Activated CD4-positive, alpha-beta T cell treated with anti-CD3 and anti-CD28 coated beads for 48 hours (primary cell): Measurements from ENCODE around the gene PPP1R9B.

ENCODE experiments used
- DNase-seq: peaks from one replicate; pipeline ENCODE4 v3.0.0-alpha.2; 2020

Gene PPP1R9B

DNA sequence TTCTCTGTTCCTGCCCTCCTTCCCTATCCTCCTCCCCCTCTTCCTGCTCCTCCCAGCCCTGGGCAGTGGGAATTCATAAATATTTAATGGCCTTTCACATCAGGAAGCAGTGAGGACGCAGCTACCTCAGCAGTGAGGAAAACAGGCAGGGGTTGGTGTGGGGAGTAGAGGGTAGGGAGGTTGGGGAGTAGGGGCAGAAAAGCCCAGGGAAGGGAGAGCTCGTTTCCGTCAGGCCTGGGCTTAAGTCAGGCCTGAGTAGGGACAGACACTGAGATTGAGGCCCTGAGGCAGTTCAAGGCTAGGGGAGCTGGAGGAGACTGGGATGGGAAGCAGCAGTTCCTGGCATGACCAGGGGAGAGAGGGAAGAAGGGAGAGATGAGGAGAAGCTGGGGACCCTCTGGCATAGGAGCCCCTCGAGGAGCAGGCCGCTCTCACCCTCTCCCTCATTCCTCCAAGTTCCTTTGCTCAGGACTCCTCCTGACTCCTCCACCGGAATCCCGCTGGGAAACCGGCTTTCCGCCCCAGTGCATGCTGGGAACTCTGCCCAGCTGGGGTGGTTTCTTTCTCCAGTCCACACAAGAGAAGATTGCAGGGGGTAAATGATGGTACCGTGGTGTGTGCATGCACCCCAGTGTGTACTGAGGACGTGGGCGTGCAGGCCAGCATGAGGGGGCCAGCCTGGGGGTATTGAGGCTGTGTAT is 26.7 kb downstream of the PPP1R9B start:
- DNase-seq: no peak

DNA sequence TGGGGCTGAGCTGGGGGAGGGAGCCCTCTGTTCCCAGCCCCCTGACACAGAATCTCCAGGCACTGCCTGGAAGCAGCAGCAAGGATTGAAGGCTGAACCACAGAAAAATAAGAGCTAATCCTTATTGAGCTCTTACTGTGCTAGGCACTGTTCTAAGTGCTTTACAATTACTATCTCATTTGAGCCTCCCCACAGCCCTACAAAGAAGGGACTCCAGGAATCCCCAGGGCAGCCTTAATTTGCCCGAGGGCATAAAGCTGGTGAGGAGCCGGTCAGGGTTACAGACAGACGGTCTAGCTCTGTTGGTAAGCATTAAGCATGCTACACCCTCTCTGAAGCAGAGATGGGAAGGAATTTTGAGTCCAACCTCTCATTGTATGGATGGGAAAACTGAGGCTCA is 27.5 kb downstream of the PPP1R9B start:
- DNase-seq: no peak

DNA sequence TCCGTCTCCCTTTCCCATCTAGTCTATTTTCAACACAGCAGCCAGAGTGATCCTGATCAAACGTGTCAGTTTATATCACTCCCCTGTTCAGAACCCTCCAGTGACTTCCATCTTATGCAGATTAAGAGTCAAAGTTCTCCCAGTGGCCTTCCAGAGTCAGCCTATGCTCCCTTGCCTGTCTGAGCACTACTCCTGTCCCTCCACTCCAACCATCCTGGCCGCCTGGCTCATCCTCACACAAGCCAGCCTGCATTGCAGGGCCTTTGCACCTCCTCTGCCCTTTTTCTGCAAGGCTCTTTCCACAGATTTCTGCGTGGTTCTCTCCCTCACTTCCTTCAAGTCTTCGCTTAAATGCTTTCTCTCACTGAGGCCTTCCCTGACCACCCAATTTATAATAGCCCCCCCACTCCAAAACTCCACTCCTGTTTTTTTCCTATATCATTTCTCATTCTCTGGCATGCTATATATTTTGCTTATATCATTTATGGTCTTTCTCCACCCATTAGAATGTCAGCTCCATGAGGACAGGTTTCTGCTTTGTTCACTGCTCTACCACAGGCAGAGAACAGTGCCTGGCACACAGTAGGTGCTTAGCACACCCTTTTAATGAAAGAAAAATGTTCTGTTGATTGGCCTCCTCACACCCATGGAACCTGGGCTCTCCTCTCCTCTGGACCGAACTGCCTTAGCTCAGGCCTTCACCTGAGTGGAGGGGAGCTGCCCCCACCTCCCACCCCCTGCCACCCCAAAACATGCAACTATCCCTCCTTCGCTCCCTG is 29.8 kb downstream of the PPP1R9B start:
- no peak for DNase-seq

DNA sequence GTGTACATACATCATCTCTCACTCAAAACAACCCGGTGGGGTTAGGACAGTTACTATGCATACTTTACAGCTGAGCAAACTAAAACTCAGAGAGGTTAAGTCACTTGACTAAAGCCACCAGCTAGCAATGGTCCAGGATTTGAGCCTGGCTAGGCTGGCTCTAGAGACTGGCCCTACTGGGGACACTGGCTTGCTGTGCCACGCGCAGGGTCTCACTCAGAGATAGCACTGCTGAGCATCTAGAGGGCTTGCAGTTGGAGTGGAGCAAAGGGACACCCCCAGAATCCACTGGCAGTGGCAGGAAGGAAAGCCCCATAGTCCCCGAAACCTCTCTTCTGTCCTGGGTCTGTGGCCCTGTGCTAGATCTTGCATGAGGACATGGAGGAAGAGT is 31.7 kb downstream of the PPP1R9B start:
- no peak for DNase-seq

DNA sequence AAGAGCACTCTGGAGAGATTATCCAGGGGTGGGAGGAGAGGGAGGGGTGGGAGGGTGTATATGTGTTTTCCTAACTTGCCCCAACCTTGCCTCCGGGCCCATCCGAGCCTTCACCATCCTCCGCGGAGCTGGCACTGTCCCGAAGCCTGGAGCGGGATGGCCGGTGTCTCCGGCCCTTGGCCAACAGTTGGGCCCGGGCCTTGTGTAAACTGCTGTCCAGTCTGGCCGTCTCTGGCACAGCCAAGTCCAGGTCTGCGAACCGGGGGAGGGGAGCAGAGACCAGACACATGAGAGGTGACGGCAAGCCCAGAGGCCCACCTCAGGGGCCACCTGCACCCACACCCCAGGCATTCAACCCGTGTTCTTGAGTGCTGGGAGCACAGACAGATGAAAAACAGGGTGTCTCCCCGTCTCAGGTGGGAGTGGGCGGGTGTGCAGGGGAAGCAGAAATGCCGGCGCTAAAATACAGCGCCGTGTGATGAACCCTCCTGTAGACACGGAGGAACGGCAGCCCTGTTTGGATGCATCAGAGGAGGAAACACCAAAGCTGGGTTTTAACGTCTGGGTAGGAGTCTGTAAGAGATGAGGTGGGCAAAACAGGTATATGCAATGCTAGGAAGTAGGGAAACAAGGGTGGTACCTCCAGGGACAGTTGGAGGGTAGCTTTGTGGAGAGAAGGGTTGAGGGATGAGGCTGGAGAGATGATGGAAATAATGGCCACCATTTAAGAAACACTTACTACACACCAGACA is 32.2 kb downstream of the PPP1R9B start:
- no peak for DNase-seq

DNA sequence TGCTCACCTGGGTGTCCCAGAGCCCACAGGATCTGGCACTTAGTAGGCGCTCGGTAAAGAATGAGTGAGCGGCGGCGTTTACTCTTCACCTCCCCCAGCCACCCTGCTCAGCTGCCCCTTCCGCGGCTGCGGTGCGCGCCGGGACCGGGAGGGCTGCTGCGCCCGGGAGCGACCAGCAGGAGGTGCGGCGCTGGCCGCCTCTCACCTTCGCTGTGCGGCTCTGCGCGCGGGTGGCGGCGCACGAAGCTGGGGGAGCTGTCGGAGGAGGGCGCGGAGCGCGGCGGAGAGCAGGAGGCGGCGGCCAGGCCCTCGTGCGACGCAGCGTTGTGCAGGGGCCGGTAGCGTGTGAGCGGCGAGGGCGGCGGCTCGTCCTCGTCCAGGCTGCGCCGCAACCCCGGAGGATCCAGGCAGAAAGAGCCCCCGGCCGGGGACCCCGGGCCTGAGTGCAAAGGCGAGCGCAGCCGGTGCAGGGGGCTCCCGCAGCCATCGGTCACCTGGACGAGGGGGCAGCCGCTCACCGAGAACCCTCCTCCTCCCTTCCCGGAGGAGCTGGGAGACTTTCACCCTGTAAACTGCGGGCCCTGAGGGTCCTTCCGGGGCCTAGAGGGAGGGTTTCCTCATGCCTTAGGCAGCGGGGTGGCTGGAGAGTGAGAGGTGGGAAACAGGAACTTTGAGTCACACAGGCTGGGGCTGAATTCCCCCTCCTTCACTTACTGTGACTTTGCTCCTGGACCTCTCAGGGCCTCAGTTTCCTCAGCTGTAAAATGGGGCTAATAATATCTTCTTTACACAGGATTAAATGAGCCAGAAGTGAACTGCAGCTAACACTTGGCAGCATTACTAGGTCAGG is 33.0 kb downstream of the PPP1R9B start:
- DNase-seq: peak; percentile 77

DNA sequence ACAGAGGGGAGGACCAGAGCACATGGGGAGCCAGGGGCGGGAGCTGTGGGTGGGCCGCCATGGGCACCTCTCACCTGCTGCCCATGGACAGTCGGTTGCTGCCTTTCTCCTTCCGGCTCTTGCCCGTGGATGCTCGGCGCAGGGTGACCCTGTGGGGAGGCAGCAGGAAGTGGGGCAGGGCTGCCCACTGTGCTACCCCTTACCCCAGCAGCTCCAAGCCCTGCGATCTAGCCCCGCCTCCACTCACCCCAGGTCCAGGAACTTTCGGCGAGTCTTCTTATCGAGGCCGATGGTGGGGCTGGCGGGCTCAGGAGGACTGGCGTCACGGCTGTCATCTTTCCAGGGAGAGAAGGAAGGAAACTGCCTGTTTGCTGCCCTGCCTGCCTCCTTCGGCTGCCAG is 34.7 kb downstream of the PPP1R9B start:
- DNase-seq: no peak

DNA sequence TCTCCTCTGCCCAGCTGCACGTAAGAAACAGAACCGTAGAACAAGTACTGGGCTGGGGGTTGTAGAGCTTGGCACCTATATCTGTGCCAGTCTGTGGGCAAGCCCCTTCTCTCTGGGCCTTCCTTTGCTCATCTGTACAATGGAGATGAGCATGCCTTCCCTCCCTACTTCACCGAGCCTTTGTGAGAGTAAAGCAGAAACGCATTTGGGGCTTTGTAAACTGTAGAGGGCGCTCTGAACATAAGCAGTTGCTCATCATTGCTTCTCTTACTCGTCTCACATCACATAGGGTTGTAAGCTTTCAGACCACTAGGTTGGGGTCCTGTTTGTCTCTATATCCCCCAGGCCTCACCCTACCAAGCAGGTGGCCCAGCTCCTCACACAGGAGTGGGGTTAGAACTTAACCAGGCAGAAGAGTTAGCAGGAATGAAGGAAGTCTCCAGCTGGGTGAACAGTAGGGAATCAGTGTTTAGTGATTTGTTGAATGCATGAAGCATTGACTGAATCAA is 35.6 kb downstream of the PPP1R9B start:
- DNase-seq: peak; percentile 63

DNA sequence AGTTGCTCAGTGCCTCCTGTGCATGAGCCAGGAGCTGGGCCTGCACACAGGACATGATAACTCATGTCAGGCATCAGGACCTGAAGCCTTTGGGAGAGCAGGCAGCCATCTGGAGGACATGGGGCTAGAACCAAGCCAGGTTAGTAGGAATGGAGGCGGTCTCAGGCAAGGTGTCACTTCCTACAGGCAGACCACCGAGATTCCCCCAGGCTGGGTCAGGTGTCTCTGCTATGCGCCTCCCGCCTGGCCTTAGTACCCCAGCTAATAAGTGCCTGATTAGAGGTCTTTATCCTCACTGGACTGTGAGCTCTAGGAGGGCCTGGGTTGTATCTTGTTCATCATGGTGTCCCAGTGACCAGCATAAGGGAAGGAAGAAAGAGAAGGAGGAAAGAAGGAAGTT is 36.1 kb downstream of the PPP1R9B start:
- DNase-seq: no peak

DNA sequence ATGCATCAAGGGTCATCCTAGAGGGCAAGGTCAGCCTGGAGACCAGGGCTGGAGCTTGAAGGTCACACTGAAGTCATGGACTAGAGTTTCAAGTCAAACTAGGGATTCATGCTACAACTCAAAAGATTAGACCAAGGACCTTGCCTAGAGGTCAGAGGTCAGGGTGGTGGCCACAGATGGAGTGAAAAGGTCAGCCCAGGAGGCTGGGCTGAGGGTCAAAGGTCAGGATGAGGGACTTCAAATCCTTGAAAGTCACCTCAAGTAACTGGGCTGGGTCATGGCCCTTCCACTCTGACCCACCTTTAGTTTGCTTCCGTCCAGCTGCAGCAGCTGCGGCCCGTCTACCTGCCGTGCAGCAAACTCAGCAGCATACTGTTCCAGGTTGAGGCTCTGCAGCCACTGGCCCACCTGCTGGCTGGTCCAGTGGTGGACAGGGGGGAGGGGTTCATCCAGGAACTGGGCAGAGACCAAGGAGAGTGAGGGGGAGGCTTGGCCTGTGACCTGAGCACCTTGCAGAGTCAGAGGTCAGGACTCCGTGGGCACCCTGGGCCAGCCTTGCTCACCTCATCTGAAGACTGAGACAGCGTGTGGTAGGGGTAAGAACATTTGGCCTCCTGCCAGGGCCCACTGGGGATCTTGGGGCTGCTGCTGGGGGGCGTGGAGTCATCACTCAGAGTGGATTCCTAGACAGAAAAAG is 36.7 kb downstream of the PPP1R9B start:
- no peak for DNase-seq

DNA sequence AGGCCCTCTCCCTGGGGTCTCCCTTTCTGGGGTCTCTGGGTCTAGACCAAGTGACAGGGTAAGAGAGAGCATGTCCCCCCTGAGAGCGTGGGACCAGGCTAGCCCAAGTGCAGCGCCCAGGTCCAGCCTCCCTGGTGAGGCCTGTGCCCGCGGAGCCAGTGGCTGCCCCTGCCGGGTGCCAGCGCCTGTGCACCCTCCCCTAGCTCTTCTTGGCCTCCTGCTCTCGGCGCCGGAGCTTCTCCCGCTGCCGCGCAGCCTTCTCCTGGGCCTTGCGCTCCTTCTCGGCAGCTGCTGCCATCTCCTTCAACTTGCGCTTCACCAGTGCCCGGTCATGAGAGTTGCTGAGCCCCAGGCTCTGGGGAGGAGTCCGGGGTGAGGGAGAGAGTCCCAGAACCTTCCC is 37.8 kb downstream of the PPP1R9B start:
- no peak for DNase-seq

DNA sequence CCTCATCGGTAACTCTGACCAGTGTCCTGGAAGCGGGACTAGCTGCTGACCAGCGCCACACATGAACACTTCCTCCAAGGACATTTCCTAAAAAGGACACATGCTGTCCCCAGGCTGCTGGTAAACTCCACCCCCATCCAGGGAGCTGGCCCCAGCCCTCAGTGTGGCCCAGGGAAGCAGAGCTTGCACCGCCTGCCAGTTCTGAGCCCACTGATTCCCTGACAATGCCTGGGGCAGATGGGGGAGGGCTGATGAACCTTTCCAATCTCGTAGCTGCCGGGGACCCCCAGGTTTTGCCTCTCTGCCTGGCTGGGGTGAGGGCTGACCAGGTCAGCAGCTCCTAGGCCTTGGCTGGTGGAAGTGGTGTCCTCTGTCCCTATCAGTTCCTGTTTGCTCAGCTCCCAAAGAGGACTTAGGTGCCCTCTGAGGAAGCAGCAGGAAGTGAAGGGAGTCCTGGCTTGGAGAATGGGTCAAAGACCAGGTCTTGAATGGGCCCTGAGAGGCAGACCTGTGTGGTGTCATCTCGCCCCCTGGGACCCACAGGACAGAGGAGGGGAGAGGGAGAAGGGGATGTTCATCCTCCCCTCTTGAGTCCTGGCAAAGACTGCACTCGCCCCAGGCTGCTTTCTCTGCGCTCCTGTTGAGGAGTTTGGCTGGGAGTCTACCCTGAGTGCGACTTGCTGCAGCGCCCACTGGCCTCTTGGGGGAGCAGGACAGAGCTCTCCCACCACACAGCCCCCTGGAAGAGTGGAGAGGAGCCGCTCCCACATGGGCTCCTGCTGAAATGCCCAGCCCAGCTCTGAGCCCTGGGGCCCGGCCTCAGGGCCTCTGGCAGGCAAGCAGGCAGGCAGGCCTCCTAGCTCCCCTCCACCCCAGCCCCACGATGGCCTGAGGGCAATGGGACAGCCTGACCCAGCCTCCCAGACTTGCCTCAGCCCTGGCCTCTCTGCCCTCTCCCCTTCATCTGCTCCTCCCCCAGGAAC is 38.5 kb downstream of the PPP1R9B start:
- DNase-seq: no peak

DNA sequence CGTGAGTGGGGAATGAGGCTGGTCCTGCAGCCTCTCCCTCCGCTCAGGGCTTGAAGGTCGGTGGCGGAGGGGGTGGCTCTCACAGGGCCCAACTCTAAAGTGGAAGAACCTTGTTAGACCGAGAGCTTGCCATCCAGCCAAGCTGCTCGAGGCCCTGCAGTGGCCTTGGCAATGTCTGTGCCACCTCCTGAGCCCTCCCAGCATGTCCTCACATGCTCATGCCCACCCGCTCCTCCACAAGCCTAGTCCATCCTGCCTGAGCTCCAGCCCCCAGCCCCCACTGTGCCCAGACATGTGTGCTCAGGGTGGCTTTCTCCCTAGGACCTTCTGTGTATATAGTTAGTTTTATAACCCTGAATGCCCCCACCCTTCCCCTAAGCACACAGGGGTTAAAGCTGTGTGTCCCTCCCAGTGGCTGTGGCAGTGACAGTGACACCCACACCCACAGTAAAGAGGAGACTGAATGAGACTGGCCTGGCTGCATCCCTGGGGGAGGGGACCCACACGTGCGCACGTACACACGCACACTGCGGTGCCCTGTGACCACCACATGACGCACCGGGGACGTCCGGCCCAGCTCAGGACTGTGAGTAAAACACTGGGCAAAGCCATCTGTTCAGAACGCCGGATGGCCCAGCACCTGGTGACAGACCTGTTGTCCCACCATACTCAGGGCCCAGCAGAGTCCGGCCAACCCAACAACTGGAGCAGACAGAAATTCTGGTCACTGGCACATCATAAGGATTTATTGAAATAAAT is 39.7 kb downstream of the PPP1R9B start:
- DNase-seq: no peak

DNA sequence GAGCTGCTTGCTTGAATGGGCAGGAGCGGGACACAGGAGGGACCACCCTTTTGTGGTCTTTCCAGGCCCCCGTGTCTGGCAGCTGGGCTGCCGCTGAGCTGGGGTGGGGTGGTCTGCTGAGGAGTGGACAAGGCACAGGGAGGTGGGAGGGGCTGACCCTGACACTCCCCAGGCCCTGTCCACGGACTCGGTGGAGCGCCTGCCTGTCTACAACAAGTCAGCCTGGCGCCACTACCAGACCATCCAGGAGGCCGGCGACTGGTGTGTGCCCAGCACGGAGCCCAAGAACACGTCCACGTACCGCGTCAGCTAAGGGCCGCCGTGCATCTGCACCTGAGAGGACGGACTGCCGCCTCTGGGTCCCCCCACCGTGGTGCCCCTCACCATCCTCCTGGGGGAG is 40.7 kb downstream of the PPP1R9B start:
- no peak for DNase-seq

DNA sequence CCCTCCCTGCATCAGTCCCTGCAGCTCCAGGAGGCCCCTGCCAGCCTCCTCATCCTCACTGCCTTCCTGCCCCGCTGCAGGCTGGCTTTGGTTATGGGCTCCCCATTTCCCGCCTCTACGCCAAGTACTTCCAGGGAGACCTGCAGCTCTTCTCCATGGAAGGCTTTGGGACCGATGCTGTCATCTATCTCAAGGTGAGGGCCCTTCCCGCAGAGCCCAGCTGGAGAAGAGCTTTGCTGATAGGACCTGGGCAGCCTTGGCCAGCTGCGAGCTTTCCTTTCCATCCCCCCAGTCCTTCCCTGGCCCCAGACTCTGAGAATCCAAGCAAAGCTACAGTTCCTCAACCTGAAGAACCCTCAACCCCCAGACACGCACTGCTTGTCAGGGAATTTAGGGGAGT is 41.3 kb downstream of the PPP1R9B start:
- no peak for DNase-seq

DNA sequence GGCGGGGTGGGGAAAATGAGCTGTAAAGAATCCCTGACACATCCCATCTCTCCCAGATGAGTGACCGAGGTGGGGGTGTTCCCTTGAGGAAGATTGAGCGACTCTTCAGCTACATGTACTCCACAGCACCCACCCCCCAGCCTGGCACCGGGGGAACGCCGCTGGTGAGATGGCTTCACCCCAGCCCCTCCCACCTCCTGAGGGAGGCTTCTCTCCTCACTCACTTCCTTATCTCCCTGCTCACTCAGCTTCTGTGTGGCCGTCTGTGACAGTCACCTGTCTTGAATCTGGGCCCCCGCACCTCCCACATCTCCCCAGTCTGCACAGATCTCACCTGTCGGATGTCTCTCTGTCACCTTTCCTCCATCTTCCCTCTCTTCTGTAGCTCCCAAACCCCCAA is 41.9 kb downstream of the PPP1R9B start:
- no peak for DNase-seq

DNA sequence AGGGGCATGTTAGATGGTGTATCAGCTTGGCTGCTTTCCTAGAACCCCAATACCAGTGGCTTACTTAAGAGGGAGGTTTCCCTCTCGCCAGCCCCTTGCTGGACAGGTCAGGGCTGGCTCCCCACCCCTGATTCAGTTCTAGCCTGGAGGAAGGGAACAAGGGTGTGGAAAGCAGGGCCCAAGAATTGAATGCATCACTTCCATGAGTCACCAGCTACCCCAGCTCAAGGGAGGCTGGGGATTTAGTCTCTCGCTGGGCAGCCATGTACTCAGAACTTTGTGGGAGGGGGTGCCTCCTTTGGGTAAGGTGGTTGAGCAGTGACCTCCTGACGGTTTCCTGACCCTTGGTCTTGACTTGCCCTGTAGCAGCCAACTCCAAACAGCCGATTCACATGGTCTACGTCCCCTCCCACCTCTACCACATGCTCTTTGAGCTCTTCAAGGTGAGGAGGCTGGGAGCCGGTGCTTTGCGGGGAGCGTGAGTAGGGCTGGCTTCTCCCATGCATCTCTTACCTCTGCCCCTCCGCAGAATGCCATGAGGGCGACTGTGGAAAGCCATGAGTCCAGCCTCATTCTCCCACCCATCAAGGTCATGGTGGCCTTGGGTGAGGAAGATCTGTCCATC is 42.6 kb downstream of the PPP1R9B start:
- no peak for DNase-seq

DNA sequence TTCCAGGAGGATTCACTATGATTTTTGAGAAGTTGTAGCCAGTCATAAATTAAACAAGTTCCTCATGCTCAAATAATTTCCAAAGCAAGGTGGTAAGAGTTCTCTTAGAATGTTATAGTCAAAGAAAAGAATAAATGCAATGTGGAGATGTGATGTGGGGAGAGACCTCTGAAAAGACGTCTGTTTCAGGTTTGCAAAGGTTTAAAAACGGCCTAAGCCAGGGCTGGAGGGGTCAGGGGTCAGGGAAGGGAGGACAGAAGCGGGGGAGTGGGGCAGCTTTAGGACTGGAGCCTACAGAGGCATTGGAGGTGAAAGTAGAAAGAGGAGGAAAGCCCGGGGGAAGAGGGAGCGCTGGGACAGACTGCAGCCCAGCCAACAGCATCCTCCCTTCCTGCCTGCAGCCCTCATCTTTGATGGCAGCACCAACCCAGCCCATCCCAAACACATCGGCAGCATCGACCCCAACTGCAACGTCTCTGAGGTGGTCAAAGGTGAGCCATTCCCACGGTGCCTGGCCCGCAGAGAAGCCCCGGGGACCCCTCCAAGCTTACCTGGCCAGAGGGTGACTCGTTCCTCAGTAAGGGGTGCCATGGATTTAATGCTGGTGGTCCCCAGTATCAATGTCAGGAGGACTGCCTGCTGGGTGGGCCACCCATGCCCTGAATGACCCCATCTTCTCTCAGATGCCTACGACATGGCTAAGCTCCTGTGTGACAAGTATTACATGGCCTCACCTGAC is 43.9 kb downstream of the PPP1R9B start:
- DNase-seq: no peak

DNA sequence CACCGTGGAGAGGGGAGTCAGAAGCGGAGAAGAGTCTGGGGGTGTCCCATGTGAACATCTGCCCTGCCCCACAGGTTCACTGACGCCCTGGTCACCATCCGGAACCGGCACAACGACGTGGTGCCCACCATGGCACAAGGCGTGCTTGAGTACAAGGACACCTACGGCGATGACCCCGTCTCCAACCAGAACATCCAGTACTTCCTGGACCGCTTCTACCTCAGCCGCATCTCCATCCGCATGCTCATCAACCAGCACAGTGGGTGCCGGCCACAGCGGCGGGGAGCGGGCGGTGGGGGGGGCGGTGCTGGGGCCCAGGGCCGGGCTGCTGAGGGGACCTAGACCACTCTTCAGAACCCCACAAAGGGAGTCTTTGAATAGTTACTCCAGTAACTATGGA is 44.7 kb downstream of the PPP1R9B start:
- no peak for DNase-seq
